ENCODE data around the gene TAF1. TPM values are rescaled to one million over a fixed set of nuclear protein-coding genes. Genes with fewer than 3 reads are reported as not detected.
"Not testable (repeated sequence)": the region's sequence is repeated elsewhere in the genome, so short reads cannot be mapped to it uniquely, and the experiment has no call there.

Gene TAF1
- total RNA-seq, 1 donor from 2014 or later: 16.7 TPM

GRCh38 chrX:71513731-71514130 lies 147.6 kb downstream of the TAF1 start:
- ATAC-seq: not testable (repeated sequence)

- ATAC-seq: no peak
These were observed 148.3 kb downstream of the TAF1 start for GRCh38 chrX:71514367-71515037.

GRCh38 chrX:71515038-71515396 lies 148.9 kb downstream of the TAF1 start:
- no peak for ATAC-seq

Other genes starting within 250 kb of the TAF1 start
- 23.3 TPM for gene MED12, start 247.8 kb upstream of the TAF1 start, total RNA-seq
- gene NLGN3, start 221.5 kb upstream of the TAF1 start, total RNA-seq: 0.08 TPM
- 0.12 TPM for gene GJB1, start 143.1 kb upstream of the TAF1 start, total RNA-seq
- gene ZMYM3, start 112.2 kb upstream of the TAF1 start, total RNA-seq: 8.5 TPM
- 192 TPM for gene NONO, start 82.7 kb upstream of the TAF1 start, total RNA-seq
- gene ITGB1BP2, start 64.6 kb upstream of the TAF1 start, total RNA-seq: 0.56 TPM
- gene OGT, start 166.7 kb downstream of the TAF1 start, total RNA-seq: 61.7 TPM
- 0.68 TPM for gene GCNA, start 212.1 kb downstream of the TAF1 start, total RNA-seq

All from esophagus mucosa (tissue), 1 donor.